ENCODE data around the gene EAPP. TPM values are rescaled to one million over a fixed set of nuclear protein-coding genes. Genes with fewer than 3 reads are reported as not detected.
"Not testable (repeated sequence)": the region's sequence is repeated elsewhere in the genome, so short reads cannot be mapped to it uniquely, and the experiment has no call there.

EAPP gene
- total RNA-seq, 2 donors from 2014 or later = 34.7 to 59.7 TPM

DNA sequence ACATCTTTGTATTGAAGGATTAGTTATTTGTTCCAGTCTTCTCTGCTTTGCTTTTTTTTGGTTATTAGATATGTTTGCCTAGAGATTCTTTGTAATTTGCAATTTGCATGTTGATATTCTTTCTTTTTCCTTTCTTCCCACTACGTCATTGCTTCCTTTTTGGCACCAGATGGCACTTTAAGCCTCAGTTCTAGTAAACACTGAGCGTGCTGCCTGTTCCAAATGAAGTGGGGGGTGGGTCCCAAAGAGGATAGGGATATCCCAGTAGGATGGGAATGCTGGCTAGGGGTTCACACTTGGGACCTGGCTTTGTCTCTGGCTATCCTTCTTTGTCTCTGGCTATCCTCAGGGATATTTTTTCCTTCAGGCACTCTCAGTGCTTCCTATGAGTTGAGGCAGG is 17.0 kb downstream of the EAPP start:
- peak; percentile 50 for DNase-seq
- intact Hi-C loops (cut with DNase I) = no loop called here
- Histone ChIP-seq H3K9me3 (no peaks in the 10 kb centered on the region), H3K27me3 (no peaks in the 10 kb centered on the region), H3K36me3 (peaks cover 18% of the 10 kb centered on the region), H3K4me3 (no peak overlapping the region), H3K27ac (peak overlapping the region; percentile 88), H3K4me1 (no peaks in the 10 kb centered on the region), H3K9ac (ENCODE audit: low read depth in 2 of 2, low read length in 2 of 2) (peak overlapping the region in 1 of 2 donors; percentile 58)
- TF ChIP-seq, protein P1, sequence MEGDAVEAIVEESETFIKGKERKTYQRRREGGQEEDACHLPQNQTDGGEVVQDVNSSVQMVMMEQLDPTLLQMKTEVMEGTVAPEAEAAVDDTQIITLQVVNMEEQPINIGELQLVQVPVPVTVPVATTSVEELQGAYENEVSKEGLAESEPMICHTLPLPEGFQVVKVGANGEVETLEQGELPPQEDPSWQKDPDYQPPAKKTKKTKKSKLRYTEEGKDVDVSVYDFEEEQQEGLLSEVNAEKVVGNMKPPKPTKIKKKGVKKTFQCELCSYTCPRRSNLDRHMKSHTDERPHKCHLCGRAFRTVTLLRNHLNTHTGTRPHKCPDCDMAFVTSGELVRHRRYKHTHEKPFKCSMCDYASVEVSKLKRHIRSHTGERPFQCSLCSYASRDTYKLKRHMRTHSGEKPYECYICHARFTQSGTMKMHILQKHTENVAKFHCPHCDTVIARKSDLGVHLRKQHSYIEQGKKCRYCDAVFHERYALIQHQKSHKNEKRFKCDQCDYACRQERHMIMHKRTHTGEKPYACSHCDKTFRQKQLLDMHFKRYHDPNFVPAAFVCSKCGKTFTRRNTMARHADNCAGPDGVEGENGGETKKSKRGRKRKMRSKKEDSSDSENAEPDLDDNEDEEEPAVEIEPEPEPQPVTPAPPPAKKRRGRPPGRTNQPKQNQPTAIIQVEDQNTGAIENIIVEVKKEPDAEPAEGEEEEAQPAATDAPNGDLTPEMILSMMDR (IDR thresholded peaks at IDR 0.05) = no peak

GRCh38 chr14:34521071-34521470 is 18.4 kb downstream of the EAPP start:
- H3K4me1 ChIP-seq; H3K9me3 ChIP-seq; intact Hi-C loops (cut with DNase I); H3K4me3 ChIP-seq; H3K27me3 ChIP-seq; H3K9ac ChIP-seq (ENCODE audit: low read depth in 2 of 2, low read length in 2 of 2): not testable (repeated sequence)
- peak overlapping the region; percentile 88 for H3K27ac ChIP-seq
- peaks cover 18% of the 10 kb centered on the region for H3K36me3 ChIP-seq
- peak; percentile 61 for DNase-seq

- H3K4me1 ChIP-seq; H3K9me3 ChIP-seq; H3K27me3 ChIP-seq; H3K4me3 ChIP-seq; intact Hi-C loops (cut with DNase I); H3K9ac ChIP-seq (ENCODE audit: low read depth in 2 of 2, low read length in 2 of 2): not testable (repeated sequence)
- peak; percentile 73 for DNase-seq
- peak overlapping the region; percentile 88 for H3K27ac ChIP-seq
- H3K36me3 ChIP-seq = peaks cover 13% of the 10 kb centered on the region
These were observed 19.1 kb downstream of the EAPP start for GRCh38 chr14:34520304-34520970.

DNA sequence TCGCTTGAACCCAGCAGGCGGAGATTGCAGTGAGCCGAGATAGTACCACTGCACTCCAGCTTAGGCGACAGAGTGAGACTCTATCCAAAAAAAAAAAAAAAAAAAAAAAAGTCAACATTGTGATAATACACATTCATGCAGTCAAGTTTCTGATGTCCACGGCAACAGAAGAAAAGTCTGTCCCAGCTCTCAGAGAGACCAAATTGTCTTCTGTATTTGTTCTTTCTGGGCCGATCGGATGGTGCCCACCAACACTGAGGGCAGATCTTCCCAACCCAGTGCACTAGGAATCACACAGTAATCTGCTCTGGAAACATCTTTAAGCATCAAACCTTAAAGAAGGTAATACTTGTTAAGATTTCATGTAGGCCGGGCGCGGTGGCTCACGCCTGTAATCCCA is 31.6 kb downstream of the EAPP start:
- no peaks in the 10 kb centered on the region for H3K9me3 ChIP-seq
- H3K4me3 ChIP-seq = no peak overlapping the region
- H3K27ac ChIP-seq = no peak overlapping the region
- no peak overlapping the region for H3K9ac ChIP-seq (ENCODE audit: low read depth in 2 of 2, low read length in 2 of 2)
- TF ChIP-seq, protein P1 (IDR thresholded peaks at IDR 0.05) = no peak
- no peaks in the 10 kb centered on the region for H3K27me3 ChIP-seq
- no peak for DNase-seq
- no peaks in the 10 kb centered on the region for H3K36me3 ChIP-seq
- intact Hi-C loops (cut with DNase I) = no loop called here
- no peaks in the 10 kb centered on the region for H3K4me1 ChIP-seq

GRCh38 chr14:34507459-34507858 is 32.0 kb downstream of the EAPP start:
- DNase-seq = peak; percentile 51
- H3K27ac ChIP-seq = peak overlapping the region; percentile 56
- TF ChIP-seq, protein P1 (IDR thresholded peaks at IDR 0.05) = no peak
- intact Hi-C loops (cut with DNase I) = no loop called here
- no peaks in the 10 kb centered on the region for H3K27me3 ChIP-seq
- no peaks in the 10 kb centered on the region for H3K4me1 ChIP-seq
- no peak overlapping the region for H3K9ac ChIP-seq (ENCODE audit: low read depth in 2 of 2, low read length in 2 of 2)
- no peaks in the 10 kb centered on the region for H3K9me3 ChIP-seq
- no peaks in the 10 kb centered on the region for H3K36me3 ChIP-seq
- H3K4me3 ChIP-seq = no peak overlapping the region

GRCh38 chr14:34505124-34505491 is 34.4 kb downstream of the EAPP start:
- H3K27me3 ChIP-seq; intact Hi-C loops (cut with DNase I); DNase-seq; H3K9me3 ChIP-seq; H3K4me1 ChIP-seq; H3K36me3 ChIP-seq; H3K9ac ChIP-seq (ENCODE audit: low read depth in 2 of 2, low read length in 2 of 2); H3K4me3 ChIP-seq: not testable (repeated sequence)
- H3K27ac ChIP-seq = peak overlapping the region; percentile 54

DNA sequence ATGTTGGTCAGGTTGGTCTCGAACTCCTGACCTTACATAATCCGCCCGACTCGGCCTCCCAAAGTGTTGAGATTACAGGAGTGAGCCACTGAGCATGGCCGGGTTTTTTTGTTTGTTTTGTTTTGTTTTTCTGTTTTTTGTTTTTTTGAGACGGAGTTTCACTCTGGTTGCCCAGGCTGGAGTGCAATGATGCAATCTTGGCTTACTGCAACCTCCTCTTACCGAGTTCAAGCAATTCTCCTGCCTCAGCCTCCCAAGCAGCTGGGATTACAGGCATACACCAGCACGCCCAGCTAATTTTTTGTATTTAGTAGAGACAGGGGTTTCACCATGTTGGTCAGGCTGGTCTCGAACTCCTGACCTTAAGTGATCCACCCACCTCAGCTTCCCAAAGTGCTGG is 35.5 kb downstream of the EAPP start:
- H3K9me3 ChIP-seq; H3K36me3 ChIP-seq; H3K4me3 ChIP-seq; H3K4me1 ChIP-seq; H3K9ac ChIP-seq (ENCODE audit: low read depth in 2 of 2, low read length in 2 of 2); intact Hi-C loops (cut with DNase I); DNase-seq; H3K27me3 ChIP-seq; H3K27ac ChIP-seq: not testable (repeated sequence)
